LNCAP (cell line): ENCODE results near the gene WIPI1.

ENCODE experiments used
- CTCF ChIP-seq: fragments of 450-650 bp; IDR thresholded peaks from 2 replicates; pipeline ENCODE4 v1.5.1; 2017; ENCODE audit warnings: mild to moderate bottlenecking

WIPI1 gene

GRCh38 chr17:68375566-68375965 is 81.7 kb downstream of the WIPI1 start:
- TF ChIP-seq CTCF: no peak
